Right atrium auricular region (tissue), 2 donors: ENCODE data around the gene RYR3. TPM values are rescaled to one million over a fixed set of nuclear protein-coding genes. Genes with fewer than 3 reads are reported as not detected.
"Not testable (repeated sequence)": the region's sequence is repeated elsewhere in the genome, so short reads cannot be mapped to it uniquely, and the experiment has no call there.

Experiments
- DNase-seq: peaks from one replicate; pipeline ENCODE4 v3.0.0-alpha.2; 2019; ENCODE audit warnings: low spot score
- H3K27ac ChIP-seq, 2 donors: fragments of 200-600 bp; sonication (generic); 1 replicate in 1 of 2; 2 replicates in 1 of 2; pipeline ENCODE4 v1.5.1; 2016 to 2019
- H3K27me3 ChIP-seq, 2 donors: fragments of 200-600 bp; sonication (generic); one replicate each; pipeline versions ENCODE4 v1.5.1 to v1.6.0; 2017 to 2019
- H3K36me3 ChIP-seq: fragments of 200-600 bp; sonication (generic); one replicate; pipeline ENCODE4 v1.5.1; 2016
- H3K4me1 ChIP-seq, 2 donors: fragments of 200-600 bp; sonication (generic); one replicate each; pipeline versions ENCODE4 v1.5.1 to v1.6.0; 2017 to 2019
- H3K4me3 ChIP-seq, 2 donors: fragments of 200-600 bp; sonication (generic); 1 replicate in 1 of 2; 2 replicates in 1 of 2; pipeline ENCODE4 v1.5.1; 2017 to 2019; ENCODE audit warnings: mild to moderate bottlenecking in 1 of 2, moderate library complexity in 1 of 2
- H3K9me3 ChIP-seq, 2 donors: fragments of 200-600 bp; sonication (generic); one replicate each; pipeline ENCODE4 v1.5.1; 2019
- total RNA-seq, 2 donors: library from RNA; depleted of rRNA; stranded (reverse); fragments of >200 nt; gene quantifications; one replicate each; pipeline ENCODE4 v1.1.0, GENCODE V29; 2016
- TF ChIP-seq, protein P1 (sequence below), 2 donors: fragments of 200-600 bp; sonication (generic); IDR thresholded peaks; one replicate each; pipeline ENCODE4 v1.5.1; 2019; ENCODE audit warnings: antibody characterized with exemption in 2 of 2

The RYR3 gene
- total RNA-seq, 2 donors from 2014 or later = 0.08 to 0.11 TPM

DNA sequence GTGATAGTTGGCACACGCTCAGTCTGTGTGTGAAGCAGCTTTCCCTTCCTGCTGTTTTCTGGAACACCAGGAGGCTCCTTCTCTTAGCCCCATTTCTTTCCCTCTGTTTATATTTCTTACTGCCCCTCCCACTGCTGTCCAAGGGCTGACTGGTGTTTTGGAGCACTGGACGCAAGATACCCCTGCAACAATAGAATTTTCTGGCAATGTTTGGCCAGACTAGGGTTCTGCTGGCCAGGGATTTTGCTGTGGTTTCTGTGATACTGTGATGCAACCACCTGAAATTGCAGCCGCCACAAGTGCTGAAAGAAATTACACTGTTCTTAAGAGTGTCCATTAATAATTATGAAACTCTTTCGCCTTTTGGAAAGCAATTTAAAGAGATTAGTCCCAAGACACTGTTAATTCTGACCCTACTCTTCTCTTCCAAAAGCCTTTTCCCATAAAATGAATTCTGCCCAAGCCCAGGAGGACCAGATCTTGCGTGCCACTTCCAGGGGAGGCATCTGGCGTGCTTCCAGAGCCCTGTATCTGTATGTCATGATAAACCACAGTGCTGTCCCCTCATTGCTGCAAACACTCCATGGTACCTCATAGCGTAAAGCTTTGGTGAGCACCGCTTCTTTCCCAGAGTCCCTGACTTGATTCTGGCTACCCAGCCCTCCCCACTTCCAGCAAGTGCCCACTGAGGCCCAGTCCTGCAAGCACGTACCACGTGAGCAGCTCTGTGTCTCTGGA, 498.1 kb downstream of the RYR3 start:
- Histone ChIP-seq H3K4me1 (no peaks in the 10 kb centered on the region), H3K9me3 (no peaks in the 10 kb centered on the region), H3K36me3 (no peaks in the 10 kb centered on the region), H3K4me3 (no peak overlapping the region), H3K27me3 (no peaks in the 10 kb centered on the region), H3K27ac (no peak overlapping the region)
- DNase-seq = no peak
- TF ChIP-seq, protein P1, sequence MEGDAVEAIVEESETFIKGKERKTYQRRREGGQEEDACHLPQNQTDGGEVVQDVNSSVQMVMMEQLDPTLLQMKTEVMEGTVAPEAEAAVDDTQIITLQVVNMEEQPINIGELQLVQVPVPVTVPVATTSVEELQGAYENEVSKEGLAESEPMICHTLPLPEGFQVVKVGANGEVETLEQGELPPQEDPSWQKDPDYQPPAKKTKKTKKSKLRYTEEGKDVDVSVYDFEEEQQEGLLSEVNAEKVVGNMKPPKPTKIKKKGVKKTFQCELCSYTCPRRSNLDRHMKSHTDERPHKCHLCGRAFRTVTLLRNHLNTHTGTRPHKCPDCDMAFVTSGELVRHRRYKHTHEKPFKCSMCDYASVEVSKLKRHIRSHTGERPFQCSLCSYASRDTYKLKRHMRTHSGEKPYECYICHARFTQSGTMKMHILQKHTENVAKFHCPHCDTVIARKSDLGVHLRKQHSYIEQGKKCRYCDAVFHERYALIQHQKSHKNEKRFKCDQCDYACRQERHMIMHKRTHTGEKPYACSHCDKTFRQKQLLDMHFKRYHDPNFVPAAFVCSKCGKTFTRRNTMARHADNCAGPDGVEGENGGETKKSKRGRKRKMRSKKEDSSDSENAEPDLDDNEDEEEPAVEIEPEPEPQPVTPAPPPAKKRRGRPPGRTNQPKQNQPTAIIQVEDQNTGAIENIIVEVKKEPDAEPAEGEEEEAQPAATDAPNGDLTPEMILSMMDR (IDR thresholded peaks at IDR 0.05) = no peak

DNA sequence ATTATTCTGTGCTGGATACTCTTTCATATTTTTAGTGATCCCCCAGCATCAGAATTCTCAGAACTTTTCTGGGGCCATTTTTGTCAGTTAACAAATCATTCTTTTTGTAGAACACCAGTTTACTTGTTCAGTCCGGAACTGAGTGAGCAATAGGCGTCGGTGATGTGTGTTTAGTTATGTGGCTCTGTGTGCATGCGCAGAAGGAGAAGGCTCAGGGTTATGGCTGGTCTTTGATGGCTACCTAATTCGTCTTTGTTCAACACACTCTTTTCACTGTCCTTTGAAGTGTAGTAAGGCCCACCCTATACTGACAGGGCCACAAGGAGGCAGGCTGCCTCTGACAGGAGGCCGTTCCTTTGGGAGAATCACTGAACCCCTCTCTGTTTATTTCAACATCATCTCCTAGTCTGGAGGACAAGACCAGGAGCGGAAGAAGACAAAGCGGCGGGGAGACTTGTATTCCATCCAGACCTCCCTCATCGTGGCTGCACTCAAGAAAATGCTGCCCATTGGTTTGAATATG, 499.4 kb downstream of the RYR3 start:
- Histone ChIP-seq H3K9me3 (no peaks in the 10 kb centered on the region), H3K36me3 (no peaks in the 10 kb centered on the region), H3K27ac (no peak overlapping the region), H3K4me3 (no peak overlapping the region), H3K4me1 (no peaks in the 10 kb centered on the region), H3K27me3 (no peaks in the 10 kb centered on the region)
- TF ChIP-seq, protein P1 (IDR thresholded peaks at IDR 0.05) = no peak
- no peak for DNase-seq

DNA sequence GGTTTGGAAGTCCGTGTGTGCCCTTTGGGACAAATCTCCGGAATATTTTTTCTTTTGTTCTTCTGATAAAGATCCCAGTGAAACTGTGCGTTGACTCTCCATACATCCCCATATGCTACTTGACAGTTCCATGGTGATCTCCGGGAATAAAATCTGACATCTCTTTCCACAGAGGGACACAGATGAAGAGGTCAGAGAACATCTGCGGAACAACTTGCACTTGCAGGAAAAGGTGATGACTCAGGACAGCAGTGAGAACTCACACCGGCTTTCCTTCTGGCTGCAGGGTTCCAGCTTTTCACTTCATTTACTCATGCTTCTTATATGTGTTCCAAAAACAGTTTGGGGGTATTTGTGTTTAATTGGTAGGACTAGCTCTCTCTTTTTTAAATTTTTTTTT, 500.0 kb downstream of the RYR3 start:
- DNase-seq = no peak
- Histone ChIP-seq H3K4me1 (no peaks in the 10 kb centered on the region), H3K9me3 (no peaks in the 10 kb centered on the region), H3K27ac (no peak overlapping the region), H3K27me3 (no peaks in the 10 kb centered on the region), H3K4me3 (no peak overlapping the region), H3K36me3 (no peaks in the 10 kb centered on the region)
- TF ChIP-seq, protein P1 (IDR thresholded peaks at IDR 0.05) = no peak

DNA sequence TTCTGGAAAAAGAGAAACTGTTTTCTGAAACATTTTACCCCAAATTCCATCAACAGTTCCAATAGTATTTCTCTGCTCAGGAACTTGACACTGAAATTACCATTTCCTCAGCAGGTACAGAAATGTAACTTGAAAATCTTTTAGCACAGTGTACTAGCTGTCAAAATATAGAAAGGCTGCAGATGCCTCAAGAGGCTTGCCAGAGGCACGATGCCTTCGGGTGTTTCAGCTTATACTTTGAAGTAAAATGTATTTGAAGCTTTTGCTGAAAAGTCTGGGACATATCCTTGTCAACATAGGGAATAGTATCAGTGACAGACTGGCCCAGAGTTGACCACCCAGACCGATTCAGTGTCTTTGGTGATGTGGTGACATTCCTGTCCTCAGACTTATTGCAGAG, 503.1 kb downstream of the RYR3 start:
- Histone ChIP-seq H3K27me3 (no peaks in the 10 kb centered on the region), H3K27ac (no peak overlapping the region), H3K36me3 (no peaks in the 10 kb centered on the region), H3K4me3 (no peak overlapping the region), H3K4me1 (no peaks in the 10 kb centered on the region), H3K9me3 (no peaks in the 10 kb centered on the region)
- no peak for DNase-seq
- TF ChIP-seq, protein P1 (IDR thresholded peaks at IDR 0.05) = no peak

DNA sequence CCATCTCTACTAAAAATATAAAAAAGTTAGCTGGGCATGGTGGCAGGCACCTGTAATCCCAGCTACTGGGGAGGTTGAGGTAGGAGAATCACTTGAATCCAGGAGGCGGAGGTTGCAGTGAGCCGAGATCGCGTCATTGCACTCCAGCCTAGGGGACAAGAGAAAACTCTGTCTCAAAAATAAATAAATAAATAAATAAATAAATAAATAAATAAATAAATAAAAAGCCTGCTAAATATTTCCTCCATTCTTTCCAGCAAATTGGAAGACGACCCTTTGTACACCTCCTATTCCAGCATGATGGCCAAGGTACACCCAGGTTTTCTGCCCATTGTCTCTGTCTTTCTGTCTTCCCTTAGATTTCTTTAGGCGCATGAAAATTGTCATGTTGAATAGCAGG, 508.7 kb downstream of the RYR3 start:
- H3K9me3 ChIP-seq, H3K27ac ChIP-seq, DNase-seq, H3K4me3 ChIP-seq, H3K27me3 ChIP-seq, H3K4me1 ChIP-seq, H3K36me3 ChIP-seq: not testable (repeated sequence)

DNA sequence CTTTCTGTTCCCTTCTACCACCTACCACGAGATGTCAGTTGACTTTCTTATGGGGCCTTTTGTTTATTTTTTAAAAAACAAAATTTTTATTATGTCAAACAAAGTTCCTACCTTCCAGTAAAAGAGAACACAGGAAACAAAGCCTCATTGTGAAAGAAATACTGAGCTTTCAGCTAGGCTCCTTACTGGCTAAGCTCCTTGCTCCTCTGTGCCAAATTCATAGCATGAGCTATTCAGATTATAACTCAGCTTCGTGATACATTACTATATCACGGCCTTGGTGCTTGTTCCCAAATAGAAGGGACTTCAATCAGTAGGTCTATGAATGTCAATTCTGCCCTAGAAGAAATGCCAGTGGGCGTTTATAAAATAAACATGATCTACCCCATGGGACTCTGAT, 511.7 kb downstream of the RYR3 start:
- TF ChIP-seq, protein P1 (IDR thresholded peaks at IDR 0.05) = no peak
- DNase-seq = no peak
- H3K27ac ChIP-seq = no peak overlapping the region
- no peak overlapping the region for H3K4me3 ChIP-seq
- H3K9me3 ChIP-seq = no peaks in the 10 kb centered on the region
- no peaks in the 10 kb centered on the region for H3K36me3 ChIP-seq
- H3K27me3 ChIP-seq = no peaks in the 10 kb centered on the region
- no peaks in the 10 kb centered on the region for H3K4me1 ChIP-seq
